Testis (tissue), 2 donors: ENCODE results near the gene TM6SF1.

Experiments used
- CTCF ChIP-seq, 3 experiments: fragments of 450-650 bp in 2 of 3; fragments of 200-600 bp in 1 of 3; sonication (generic) in 1 of 3; IDR thresholded peaks; one replicate each; pipeline ENCODE4 v1.5.1; 2016 to 2019; ENCODE audit warnings: antibody characterized with exemption in 3 of 3, mild to moderate bottlenecking in 2 of 3, moderate library complexity in 1 of 3
- POLR2A ChIP-seq: fragments of 450-650 bp; IDR thresholded peaks from one replicate; pipeline ENCODE4 v1.6.1; 2017; ENCODE audit warnings: antibody characterized with exemption, mild to moderate bottlenecking, moderate library complexity

GRCh38 chr15:83066034-83066733 is 41.3 kb upstream of the TM6SF1 start:
- TF ChIP-seq CTCF (IDR thresholded peaks at IDR 0.05): no peak
- no peak for TF ChIP-seq POLR2A
